HepG2 (cell line): ENCODE measurements around the gene ADSS1. TPM values are rescaled to one million over a fixed set of nuclear protein-coding genes. Genes with fewer than 3 reads are reported as not detected.
A peak's percentile ranks its signal among the peaks of the same experiment; 100 is the strongest.

Experiments used
- ATAC-seq: fragments of 200-7000 bp; cut with Tn5 transposase; 3 replicates; pipeline ENCODE4 v1.9.1; 2020; ENCODE audit warnings: mild to moderate bottlenecking, moderate library complexity
- BruUV-seq: library from RNA; stranded (reverse); fragments of 400-500 nt; replicated peaks from 2 replicates; lab custom pipeline; 2021; lab: Mats Ljungman, UMichigan
- CTCF ChIA-PET: fragments of 300-600 bp; formaldehyde crosslinking; extraction: SDS; loops from one replicate; lab custom pipeline; 2021; ENCODE audit warnings: low total read pairs, inconsistent platforms, low intra/inter-chr PET ratio; lab: Yijun Ruan, JAX
- POLR2A ChIA-PET: fragments of 350-600 bp; sonication (Branson Sonifier 250); formaldehyde crosslinking; loops from one replicate; lab custom pipeline; 2020; ENCODE audit warnings: antibody characterized with exemption, inconsistent platforms; lab: Yijun Ruan, JAX
- DNase-seq: peaks from one replicate; pipeline ENCODE4 v3.0.0-alpha.2; 2015; ENCODE audit warnings: low spot score
- FAIRE-seq: peaks from 3 replicates; lab custom pipeline; 2011; peaks lifted over from hg19 to GRCh38; lab: Jason Lieb, UNC
- H2AFZ ChIP-seq: one replicate; pipeline ENCODE4 v1.6.1; 2011; ENCODE audit warnings: low read length, inconsistent platforms
- H3K27ac ChIP-seq: fragments of 300-600 bp; 3 replicates; pipeline ENCODE4 v1.8.0; 2011; ENCODE audit warnings: mixed run types, mild to moderate bottlenecking, mixed read lengths, low read length, inconsistent platforms; ENCODE audit not compliant: insufficient read depth; ENCODE audit errors: extremely low read length
- H3K27me3 ChIP-seq, 2 experiments: fragments of 200-600 bp in 1 of 2; 2 replicates in 1 of 2; 3 replicates in 1 of 2; pipeline versions ENCODE4 v1.6.0 to v1.8.0; 2011; ENCODE audit warnings: low read length in 2 of 2, mild to moderate bottlenecking in 2 of 2, moderate library complexity in 2 of 2, inconsistent platforms in 1 of 2; ENCODE audit not compliant: insufficient read depth in 2 of 2, control insufficient read depth in 1 of 2
- H3K36me3 ChIP-seq, 2 experiments: fragments of 200-600 bp in 1 of 2; replicated peaks in 1 of 2; 2 replicates in 1 of 2; 3 replicates in 1 of 2; pipeline versions ENCODE4 v1.5.1 to v1.8.0; 2011; ENCODE audit warnings: low read length in 2 of 2, inconsistent platforms in 1 of 2; ENCODE audit not compliant: insufficient read depth in 2 of 2, control insufficient read depth in 1 of 2
- H3K4me1 ChIP-seq: 2 replicates; pipeline ENCODE4 v1.5.1; 2012; ENCODE audit warnings: low read length, inconsistent platforms; ENCODE audit not compliant: insufficient read depth
- H3K4me2 ChIP-seq: 2 replicates; pipeline ENCODE4 v1.6.0; 2011; ENCODE audit warnings: low read depth, low read length, inconsistent platforms
- H3K4me3 ChIP-seq, 3 experiments: fragments of 200-600 bp in 1 of 3; sonication (generic), shearing (Covaris generic) in 1 of 3; replicated peaks in 1 of 3; 2 replicates each; pipeline ENCODE4 v1.5.1; 2011 to 2016; ENCODE audit warnings: low read length in 3 of 3, inconsistent platforms in 2 of 3, low read depth in 2 of 3, mild to moderate bottlenecking in 2 of 3, control low read depth in 1 of 3, mixed read lengths in 1 of 3; ENCODE audit not compliant: insufficient read depth in 1 of 3
- H3K79me2 ChIP-seq: one replicate; pipeline ENCODE4 v1.6.1; 2011; ENCODE audit warnings: low read length, inconsistent platforms; ENCODE audit not compliant: insufficient read depth
- H3K9ac ChIP-seq: 2 replicates; pipeline ENCODE4 v1.6.0; 2011; ENCODE audit warnings: mild to moderate bottlenecking, low read depth, low read length, inconsistent platforms; ENCODE audit not compliant: insufficient read depth
- H3K9me3 ChIP-seq: 2 replicates; pipeline ENCODE4 v1.5.1; 2012; ENCODE audit warnings: mild to moderate bottlenecking, low read length
- H4K20me1 ChIP-seq: 2 replicates; pipeline ENCODE4 v1.6.0; 2011; ENCODE audit warnings: inconsistent platforms, mild to moderate bottlenecking, low read length, moderate library complexity; ENCODE audit not compliant: insufficient read depth
- AGO2 ChIP-seq: fragments of 200-400 bp; formaldehyde crosslinking; optimal IDR thresholded peaks from 2 replicates; pipeline ENCODE3; 2017; ENCODE audit warnings: mild to moderate bottlenecking, low read depth, low read length, moderate library complexity
- AKAP8 ChIP-seq: sonication (generic); formaldehyde crosslinking; IDR thresholded peaks from 2 replicates; pipeline ENCODE4 v1.5.1; 2020; ENCODE audit warnings: mild to moderate bottlenecking, missing genetic modification reagents
- CC2D1A ChIP-seq: sonication (generic); formaldehyde crosslinking; IDR thresholded peaks from 2 replicates; pipeline ENCODE4 v1.8.1; 2023; ENCODE audit warnings: mild to moderate bottlenecking, missing genetic modification reagents
- CREBL2 ChIP-seq: sonication (generic); formaldehyde crosslinking; IDR thresholded peaks from 2 replicates; pipeline ENCODE4 v1.8.1; 2023; ENCODE audit warnings: missing genetic modification reagents, mild to moderate bottlenecking, borderline replicate concordance
- MAZ ChIP-seq, 2 experiments: sonication (generic) in 1 of 2; formaldehyde crosslinking in 1 of 2; IDR thresholded peaks; 2 replicates each; pipeline versions ENCODE4 v1.5.0 to v1.6.1; 2012 to 2020; ENCODE audit warnings: low read depth in 2 of 2, mild to moderate bottlenecking in 2 of 2, borderline replicate concordance in 1 of 2, improper control_type of control experiment in 1 of 2, low read length in 1 of 2, missing genetic modification reagents in 1 of 2, moderate library complexity in 1 of 2
- NR2C2 ChIP-seq: sonication (generic); formaldehyde crosslinking; IDR thresholded peaks from 2 replicates; pipeline ENCODE4 v1.4.0; 2020; ENCODE audit warnings: missing genetic modification reagents, mild to moderate bottlenecking, moderate library complexity, borderline replicate concordance
- POLR2A ChIP-seq, 2 experiments: IDR thresholded peaks; 2 replicates each; pipeline ENCODE4 v1.6.1; 2011; ENCODE audit warnings: low read depth in 2 of 2, low read length in 2 of 2, mild to moderate bottlenecking in 1 of 2, moderate library complexity in 1 of 2; ENCODE audit not compliant: insufficient read depth in 1 of 2
- RBFOX2 ChIP-seq: fragments of 200-400 bp; formaldehyde crosslinking; IDR thresholded peaks from 2 replicates; pipeline ENCODE4 v1.6.1; 2017; ENCODE audit warnings: low read depth, mild to moderate bottlenecking, low read length
- XRCC5 ChIP-seq: fragments of 200-400 bp; formaldehyde crosslinking; optimal IDR thresholded peaks from 2 replicates; pipeline ENCODE3; 2017; ENCODE audit warnings: mild to moderate bottlenecking, low read length
- ZNF746 ChIP-seq: sonication (generic); formaldehyde crosslinking; IDR thresholded peaks from 2 replicates; pipeline ENCODE4 v1.8.0; 2022; ENCODE audit warnings: mild to moderate bottlenecking, missing genetic modification reagents
- ZSCAN31 ChIP-seq: sonication (generic); formaldehyde crosslinking; IDR thresholded peaks from 2 replicates; pipeline ENCODE4 v1.5.0; 2020; ENCODE audit warnings: low read depth, mild to moderate bottlenecking, missing genetic modification reagents
- WGBS: methylation state at CpG from one replicate; pipeline ENCODE4 v1.1.6; 2017; ENCODE audit warnings: low lambda C conversion rate; 5-methylcytosine and 5-hydroxymethylcytosine counted together
- in situ Hi-C: cut with HindIII; loops from 2 replicates; pipeline ENCODE4 v1.10.0; 2017; ENCODE audit warnings: low pct_unique_long_range_greater_than_20kb; ENCODE audit not compliant: extremely low pct_ligation_motif_present
- intact Hi-C: fragments of 100-400 bp; cut with micrococcal nuclease; formaldehyde crosslinking; loops from one replicate; pipeline ENCODE4 v1.10.0; 2022; ENCODE audit not compliant: unreplicated experiment
- polyA plus RNA-seq, 8 experiments: library from polyadenylated mRNA; depleted of rRNA in 3 of 8; stranded (reverse) in 7 of 8; unstranded in 1 of 8; fragments of >200 nt; fragmentation: Illumina TruSeq in 4 of 8; extraction: Trizol in 4 of 8; gene quantifications; 2 replicates each; pipeline versions ENCODE4 v1.2.1 to v1.2.3, GENCODE V29; 2011 to 2016; ENCODE audit warnings: low read depth in 4 of 8, missing spikeins in 1 of 8, mixed read lengths in 1 of 8; ENCODE audit not compliant: insufficient read depth in 1 of 8
- total RNA-seq, 5 experiments: library from RNA; depleted of rRNA; stranded (reverse); fragments of >200 nt; fragmentation: Illumina TruSeq; extraction: Trizol; gene quantifications; 2 replicates each; pipeline ENCODE4 v1.2.3, GENCODE V29; 2016; ENCODE audit warnings: low read depth in 1 of 5
- TF ChIP-seq, protein P1 (sequence below): sonication (generic); formaldehyde crosslinking; IDR thresholded peaks from 2 replicates; pipeline ENCODE4 v1.4.0; 2020; ENCODE audit warnings: mild to moderate bottlenecking, missing genetic modification reagents
- TF ChIP-seq, protein P2 (sequence below): sonication (generic); formaldehyde crosslinking; conservative IDR thresholded peaks from 2 replicates; pipeline ENCODE4 v1.8.1; 2023; ENCODE audit warnings: missing genetic modification reagents

Gene ADSS1
- total and polyA plus RNA-seq, 2 of the 13 experiments (the other 11 are each of a cell fraction or from before 2014, with no cell fraction given): 1.0 to 36.7 TPM

DNA sequence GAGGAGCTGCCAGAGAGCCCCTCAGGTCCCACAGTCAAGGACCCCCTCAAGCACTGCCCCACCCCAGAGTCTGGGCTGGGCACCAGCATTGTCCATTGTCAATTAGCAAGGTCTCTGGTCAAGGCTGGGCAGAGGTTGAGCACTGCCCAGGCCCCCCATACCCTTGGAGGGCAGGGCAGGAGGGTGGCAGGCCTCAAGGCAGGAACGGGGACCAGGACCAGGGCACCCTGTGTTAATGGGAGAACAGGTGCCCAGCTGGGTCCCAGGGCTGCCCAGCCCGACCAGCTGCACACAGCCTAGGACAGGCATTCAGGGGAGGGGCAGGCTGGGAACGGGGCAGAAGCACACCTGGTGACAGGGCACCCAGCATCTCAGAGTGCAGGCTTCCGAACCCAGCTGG is 47.3 kb downstream of the ADSS1 start:
- POLR2A ChIA-PET: interaction anchor here (3.3 kb wide), 1 partner anchor 18 kb away, joined by 32 read pairs; the partner anchor contains the start of gene SIVA1
- intact Hi-C loops: no loop called here
- TF ChIP-seq RBFOX2 (peak; percentile 18; the same call in 1 of the 2 replicates), NR2C2 (CRISPR knock-in tag) (no peak), AKAP8 (CRISPR knock-in tag) (0 out of 2 replicates have a peak, but pooled peaks have one; percentile 14), AGO2 (peak; percentile 40), XRCC5 (no peak), POLR2A (IDR thresholded peaks at IDR 0.05; ENCODE audit: insufficient read depth in 1 of 2, low read depth in 2 of 2, low read length in 2 of 2) (peak in 1 of 2 experiments; percentile 31; a peak in 2 of 4 replicates)

DNA sequence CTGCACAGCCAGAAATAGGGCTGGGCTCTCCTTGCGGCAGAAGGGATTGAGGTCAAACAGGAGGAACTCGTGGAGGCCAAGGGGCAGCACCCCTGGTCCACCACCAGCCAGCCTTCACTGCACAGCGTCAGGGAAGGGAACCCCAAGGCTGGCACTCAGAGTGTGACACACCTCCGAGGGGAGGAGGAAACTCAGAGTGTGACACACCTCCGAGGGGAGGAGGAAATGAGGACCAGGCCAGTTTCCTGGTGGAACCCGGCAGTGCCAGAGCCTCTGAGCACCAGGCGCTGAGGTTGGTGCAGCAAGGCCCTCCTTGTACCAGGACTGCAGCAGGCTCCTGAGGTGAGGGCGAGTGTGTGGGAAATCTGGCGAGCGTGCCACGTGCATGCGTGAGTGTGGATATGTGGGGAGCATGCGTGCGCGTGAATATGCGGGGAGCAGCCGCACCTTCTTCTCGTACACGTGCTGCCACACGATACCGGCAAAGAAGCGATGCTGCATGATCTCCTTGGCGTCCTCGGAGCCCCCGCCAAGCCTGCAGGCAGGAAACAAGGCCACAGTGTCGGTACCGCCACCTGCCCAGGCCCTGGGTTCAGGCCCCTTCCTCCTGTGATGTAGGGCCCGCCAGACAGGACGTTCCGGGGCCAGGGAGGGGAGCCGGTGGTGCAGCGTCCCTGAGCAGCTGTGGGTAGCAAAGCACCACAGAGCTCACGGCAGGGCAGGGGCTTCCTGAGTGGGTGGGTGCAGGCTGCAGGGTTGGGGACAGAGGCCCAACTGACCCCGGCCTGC is 48.1 kb downstream of the ADSS1 start:
- Histone ChIP-seq H3K79me2 (peaks cover 12% of the 10 kb centered on the region), H3K27me3 (no peaks in the 10 kb centered on the region; a peak in 1 of 5 replicates), H3K27ac (no peak overlapping the region), H2AFZ (no peak overlapping the region), H3K36me3 (peaks cover 22 to 35% of the 10 kb centered on the region in 2 experiments; a peak in 4 of 5 replicates), H3K4me3 (no peak overlapping the region), H3K9ac (no peak overlapping the region), H3K4me1 (peaks cover 25% of the 10 kb centered on the region), H3K4me2 (no peak overlapping the region), H4K20me1 (0 out of 2 replicates have a peak, but pooled peaks cover 3% of the 10 kb centered on the region), H3K9me3 (peaks cover 8% of the 10 kb centered on the region)
- no peak for ATAC-seq
- FAIRE-seq: no peak
- DNase-seq: no peak
- intact Hi-C loops (no loop called here), in situ Hi-C loops (no loop called here)
- BruUV-seq: no TSS peak
- POLR2A ChIA-PET: no interaction called here
- WGBS: 92% methylated on average over 19 of the region's 34 CpGs
- CTCF ChIA-PET: no interaction called here
- TF ChIP-seq, protein P1, sequence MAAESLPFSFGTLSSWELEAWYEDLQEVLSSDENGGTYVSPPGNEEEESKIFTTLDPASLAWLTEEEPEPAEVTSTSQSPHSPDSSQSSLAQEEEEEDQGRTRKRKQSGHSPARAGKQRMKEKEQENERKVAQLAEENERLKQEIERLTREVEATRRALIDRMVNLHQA (CRISPR knock-in tag): no peak
- no peak for TF ChIP-seq ZSCAN31
- TF ChIP-seq, protein P2, sequence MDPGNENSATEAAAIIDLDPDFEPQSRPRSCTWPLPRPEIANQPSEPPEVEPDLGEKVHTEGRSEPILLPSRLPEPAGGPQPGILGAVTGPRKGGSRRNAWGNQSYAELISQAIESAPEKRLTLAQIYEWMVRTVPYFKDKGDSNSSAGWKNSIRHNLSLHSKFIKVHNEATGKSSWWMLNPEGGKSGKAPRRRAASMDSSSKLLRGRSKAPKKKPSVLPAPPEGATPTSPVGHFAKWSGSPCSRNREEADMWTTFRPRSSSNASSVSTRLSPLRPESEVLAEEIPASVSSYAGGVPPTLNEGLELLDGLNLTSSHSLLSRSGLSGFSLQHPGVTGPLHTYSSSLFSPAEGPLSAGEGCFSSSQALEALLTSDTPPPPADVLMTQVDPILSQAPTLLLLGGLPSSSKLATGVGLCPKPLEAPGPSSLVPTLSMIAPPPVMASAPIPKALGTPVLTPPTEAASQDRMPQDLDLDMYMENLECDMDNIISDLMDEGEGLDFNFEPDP (CRISPR knock-in tag): no peak
- TF ChIP-seq CREBL2 (CRISPR knock-in tag): no peak
- no peak for TF ChIP-seq MAZ (IDR thresholded peaks at IDR 0.05; ENCODE audit: borderline replicate concordance, low read depth, low read length)
- TF ChIP-seq MAZ (CRISPR knock-in tag; IDR thresholded peaks at IDR 0.05; ENCODE audit: low read depth): no peak
- TF ChIP-seq ZNF746 (CRISPR knock-in tag): no peak
- no peak for TF ChIP-seq CC2D1A

More for the DNA sequence above, 47.3 kb downstream of the ADSS1 start:
- H3K27ac ChIP-seq: no peak overlapping the region
- peaks cover 25% of the 10 kb centered on the region for H3K4me1 ChIP-seq
- peaks cover 20 to 35% of the 10 kb centered on the region in 2 experiments; a peak in 4 of 5 replicates for H3K36me3 ChIP-seq
- no peak for DNase-seq
- no peaks in the 10 kb centered on the region; a peak in 1 of 5 replicates for H3K27me3 ChIP-seq
- peaks cover 16% of the 10 kb centered on the region for H3K79me2 ChIP-seq
- BruUV-seq: no TSS peak
- H3K4me2 ChIP-seq: no peak overlapping the region
- 0 out of 2 replicates have a peak, but pooled peaks cover 1% of the 10 kb centered on the region for H4K20me1 ChIP-seq
- CTCF ChIA-PET: no interaction called here
- in situ Hi-C loops: no loop called here
- WGBS: 100% methylated on average over 1 of the region's 4 CpGs
- no peak for FAIRE-seq
- H3K4me3 ChIP-seq: no peak overlapping the region
- H3K9ac ChIP-seq: no peak overlapping the region
- H3K9me3 ChIP-seq: peaks cover 8% of the 10 kb centered on the region
- H2AFZ ChIP-seq: no peak overlapping the region
- ATAC-seq: no peak
